Stomach (tissue), 9 donors: ENCODE data around the gene PRAC2. TPM values are rescaled to one million over a fixed set of nuclear protein-coding genes. Genes with fewer than 3 reads are reported as not detected.

Source experiments
- DNase-seq, 2 donors: peaks; one replicate each; pipeline versions ENCODE4 v3.0.0 to v3.0.0-alpha.2; 2013 to 2019
- H3K27ac ChIP-seq, 5 donors: fragments of 200-600 bp in 4 of 5; sonication (generic) in 4 of 5; one replicate each; pipeline ENCODE4 v1.5.1; 2013 to 2019; ENCODE audit warnings: mild to moderate bottlenecking in 1 of 5, moderate library complexity in 1 of 5
- H3K27me3 ChIP-seq, 3 donors: fragments of 200-600 bp; sonication (generic); one replicate each; pipeline ENCODE4 v1.5.1; 2017 to 2019; ENCODE audit warnings: mixed run types in 1 of 3
- H3K36me3 ChIP-seq, 4 donors: fragments of 200-600 bp; sonication (generic); 1 replicate in 3 of 4; 2 replicates in 1 of 4; pipeline ENCODE4 v1.5.1; 2016 to 2019
- H3K4me1 ChIP-seq, 4 donors: fragments of 200-600 bp; sonication (generic); one replicate each; pipeline ENCODE4 v1.5.1; 2016 to 2019
- H3K4me3 ChIP-seq, 4 donors: fragments of 200-600 bp; sonication (generic) in 3 of 4; one replicate each; pipeline ENCODE4 v1.5.1; 2016 to 2019; ENCODE audit warnings: mild to moderate bottlenecking in 1 of 4
- H3K9me3 ChIP-seq, 4 donors: fragments of 200-600 bp; sonication (generic); one replicate each; pipeline ENCODE4 v1.5.1; 2016 to 2019
- CTCF ChIP-seq, 7 experiments: fragments of 450-650 bp in 4 of 7; fragments of 200-600 bp in 3 of 7; sonication (generic) in 3 of 7; IDR thresholded peaks; one replicate each; pipeline ENCODE4 v1.5.1; 2016 to 2019; ENCODE audit warnings: antibody characterized with exemption in 7 of 7, control low read depth in 2 of 7, mild to moderate bottlenecking in 1 of 7
- EP300 ChIP-seq: sonication (generic); formaldehyde crosslinking; IDR thresholded peaks from one replicate; pipeline ENCODE4 v1.6.1; 2017; ENCODE audit warnings: antibody characterized with exemption
- POLR2A ChIP-seq, 4 donors: fragments of 450-650 bp; IDR thresholded peaks; one replicate each; pipeline ENCODE4 v1.6.1; 2016; ENCODE audit warnings: antibody characterized with exemption in 4 of 4, control low read depth in 2 of 4, mild to moderate bottlenecking in 1 of 4, moderate library complexity in 1 of 4
- POLR2AphosphoS5 ChIP-seq, 3 donors: sonication (generic); formaldehyde crosslinking; IDR thresholded peaks; one replicate each; pipeline ENCODE4 v1.6.1; 2016; ENCODE audit warnings: antibody characterized with exemption in 3 of 3
- WGBS, 5 donors: extraction: QIAGEN DNeasy Blood & Tissue Kit in 3 of 5; methylation state at CpG; one replicate each; pipeline versions ENCODE4 v1.1.5 to v1.1.7; 2013 to 2018; 5-methylcytosine and 5-hydroxymethylcytosine counted together
- intact Hi-C: fragments of 100-400 bp; cut with DNase I; formaldehyde crosslinking; loops from one replicate; pipeline ENCODE4 v1.15.1; 2023; ENCODE audit warnings: low total_unique reads
- polyA plus RNA-seq, 3 donors: library from polyadenylated mRNA; stranded (reverse); fragments of 200-250 nt; gene quantifications; one replicate each; pipeline ENCODE4 v1.2.3, GENCODE V29; 2013
- total RNA-seq, 5 donors: library from RNA; depleted of rRNA; stranded (reverse); fragments of >200 nt; gene quantifications; one replicate each; pipeline versions ENCODE4 v1.1.0 to v1.2.3, GENCODE V29; 2014 to 2016
- donor health status: healthy with polysubstance abuse.
- donor health status: Bipolar disorder and iron deficiency.
- donor health status: healthy.

The PRAC2 gene
- total and polyA plus RNA-seq, 8 donors: not detected

GRCh38 chr17:48745381-48746275, 22.6 kb downstream of the PRAC2 start:
- no peaks in the 10 kb centered on the region for H3K36me3 ChIP-seq
- H3K9me3 ChIP-seq: peaks cover 0 to 8% (median 0%) of the 10 kb centered on the region in 4 donors
- no peak overlapping the region for H3K4me3 ChIP-seq
- H3K4me1 ChIP-seq: peaks cover 0 to 5% (median 0%) of the 10 kb centered on the region in 4 donors
- H3K27ac ChIP-seq: no peak overlapping the region
- H3K27me3 ChIP-seq: peaks cover 45 to 100% (median 96%) of the 10 kb centered on the region in 3 donors
- TF ChIP-seq POLR2AphosphoS5 (IDR thresholded peaks at IDR 0.05) (no peak), CTCF (IDR thresholded peaks at IDR 0.05) (no peak), POLR2A (IDR thresholded peaks at IDR 0.05) (no peak), EP300 (no peak)
- intact Hi-C loops: no loop called here
- DNase-seq: no peak
- 14 to 23% (median 17%) methylated on average over 12 of the region's 12 CpGs for WGBS, 5 donors

GRCh38 chr17:48746916-48747444, 24.0 kb downstream of the PRAC2 start:
- Histone ChIP-seq H3K9me3 (peaks cover 0 to 8% (median 0%) of the 10 kb centered on the region in 4 donors), H3K27me3 (peaks cover 40 to 100% (median 96%) of the 10 kb centered on the region in 3 donors), H3K4me3 (no peak overlapping the region), H3K36me3 (no peaks in the 10 kb centered on the region), H3K27ac (no peak overlapping the region), H3K4me1 (peaks cover 0 to 5% (median 0%) of the 10 kb centered on the region in 4 donors)
- DNase-seq: no peak
- TF ChIP-seq POLR2AphosphoS5 (IDR thresholded peaks at IDR 0.05): no peak
- TF ChIP-seq POLR2A (IDR thresholded peaks at IDR 0.05): no peak
- TF ChIP-seq CTCF (IDR thresholded peaks at IDR 0.05): no peak
- no peak for TF ChIP-seq EP300
- intact Hi-C loops: no loop called here
- WGBS, 5 donors: 4 to 9% (median 6%) methylated on average over 17 to 21 of the region's 21 CpGs

GRCh38 chr17:48747445-48748363, 24.7 kb downstream of the PRAC2 start:
- 7 to 16% (median 12%) methylated on average over 22 to 53 of the region's 53 CpGs for WGBS, 5 donors
- intact Hi-C loops: no loop called here
- H3K36me3 ChIP-seq: no peaks in the 10 kb centered on the region
- TF ChIP-seq POLR2AphosphoS5 (IDR thresholded peaks at IDR 0.05) (no peak), CTCF (IDR thresholded peaks at IDR 0.05) (no peak), EP300 (no peak), POLR2A (IDR thresholded peaks at IDR 0.05) (no peak)
- peaks cover 0 to 8% (median 0%) of the 10 kb centered on the region in 4 donors for H3K9me3 ChIP-seq
- peaks cover 47 to 100% (median 97%) of the 10 kb centered on the region in 3 donors for H3K27me3 ChIP-seq
- no peak overlapping the region for H3K4me3 ChIP-seq
- H3K4me1 ChIP-seq: peaks cover 0 to 9% (median 2%) of the 10 kb centered on the region in 4 donors
- no peak for DNase-seq
- H3K27ac ChIP-seq: no peak overlapping the region
